ENCODE measurements around the gene PCSK1N. TPM values are rescaled to one million over a fixed set of nuclear protein-coding genes. Genes with fewer than 3 reads are reported as not detected.
"Not testable (repeated sequence)": the region's sequence is repeated elsewhere in the genome, so short reads cannot be mapped to it uniquely, and the experiment has no call there.

PCSK1N gene
- total RNA-seq, 2 experiments from 2014 or later, result 2.7 to 2.8 TPM

- Mint-ChIP-seq H3K27me3 (peaks cover 26% of the 10 kb centered on the region), H3K27ac (no peak overlapping the region), H3K4me1 (ENCODE audit: low read depth) (peaks cover 15% of the 10 kb centered on the region), H3K4me3 (no peak overlapping the region), H3K36me3 (no peaks in the 10 kb centered on the region), H3K9me3 (no peaks in the 10 kb centered on the region)
- CTCF ChIA-PET, result interaction anchor here (0.6 to 0.9 kb wide), 2 partner anchors 64 to 71 kb away, joined by 3 read pairs; partner anchors contain the start of gene TIMM17B
- intact Hi-C loops (cut with micrococcal nuclease), result loop anchor here (10.0 kb wide), 1 partner anchor 211 kb away; the partner anchor contains the start of gene TFE3
- DNase-seq, result no peak
- POLR2A ChIA-PET, result no interaction called here
Measured at GRCh38 chrX:48833542-48834138, 1.8 kb downstream of the PCSK1N start.

- no peak overlapping the region for H3K4me3 Mint-ChIP-seq
- H3K4me1 Mint-ChIP-seq (ENCODE audit: low read depth), result peaks cover 20% of the 10 kb centered on the region
- no peak overlapping the region for H3K27ac Mint-ChIP-seq
- H3K9me3 Mint-ChIP-seq, result no peaks in the 10 kb centered on the region
- intact Hi-C loops (cut with micrococcal nuclease), result loop anchor here (10.0 kb wide), 1 partner anchor 213 kb away; the partner anchor contains the start of gene TFE3
- ChIA-PET POLR2A (no interaction called here), CTCF (no interaction called here)
- peaks cover 1% of the 10 kb centered on the region for H3K36me3 Mint-ChIP-seq
- peaks cover 35% of the 10 kb centered on the region for H3K27me3 Mint-ChIP-seq
- DNase-seq, result no peak
Measured at GRCh38 chrX:48831909-48832291, 3.5 kb downstream of the PCSK1N start.

GRCh38 chrX:48831136-48831908 is 4.1 kb downstream of the PCSK1N start:
- Mint-ChIP-seq H3K4me3 (no peak overlapping the region), H3K27me3 (peaks cover 33% of the 10 kb centered on the region), H3K4me1 (ENCODE audit: low read depth) (peaks cover 19% of the 10 kb centered on the region), H3K36me3 (peaks cover 1% of the 10 kb centered on the region), H3K9me3 (no peaks in the 10 kb centered on the region), H3K27ac (no peak overlapping the region)
- intact Hi-C loops (cut with micrococcal nuclease), result loop anchor here (10.0 kb wide), 1 partner anchor 213 kb away; the partner anchor contains the start of gene TFE3
- POLR2A ChIA-PET, result no interaction called here
- CTCF ChIA-PET, result no interaction called here
- DNase-seq, result no peak

- no peak overlapping the region for H3K27ac Mint-ChIP-seq
- H3K27me3 Mint-ChIP-seq, result peaks cover 32% of the 10 kb centered on the region
Measured at GRCh38 chrX:48829016-48829735, 6.2 kb downstream of the PCSK1N start.

GRCh38 chrX:48827654-48827968 is 7.8 kb downstream of the PCSK1N start:
- Mint-ChIP-seq H3K27me3 (peaks cover 28% of the 10 kb centered on the region), H3K4me3 (no peak overlapping the region), H3K9me3 (no peaks in the 10 kb centered on the region), H3K36me3 (peaks cover 18% of the 10 kb centered on the region), H3K27ac (no peak overlapping the region), H3K4me1 (ENCODE audit: low read depth) (peaks cover 8% of the 10 kb centered on the region)
- CTCF ChIA-PET, result interaction anchor here (0.6 kb wide), 1 partner anchor 64 kb away, joined by 3 read pairs; no protein-coding TSS in a partner anchor
- no peak for DNase-seq
- intact Hi-C loops (cut with micrococcal nuclease), result no loop called here
- POLR2A ChIA-PET, result no interaction called here

More at GRCh38 chrX:48829016-48829735, 6.2 kb downstream of the PCSK1N start:
- ChIA-PET CTCF (interaction anchor here (0.8 kb wide), 1 partner anchor 198 kb away, joined by 3 read pairs; no protein-coding TSS in a partner anchor), POLR2A (no interaction called here)
- intact Hi-C loops (cut with micrococcal nuclease), result no loop called here
- H3K4me3 Mint-ChIP-seq, result no peak overlapping the region
- no peaks in the 10 kb centered on the region for H3K9me3 Mint-ChIP-seq
- H3K36me3 Mint-ChIP-seq, result peaks cover 10% of the 10 kb centered on the region
- no peak for DNase-seq
- peaks cover 13% of the 10 kb centered on the region for H3K4me1 Mint-ChIP-seq (ENCODE audit: low read depth)

GRCh38 chrX:48826876-48827653 is 8.3 kb downstream of the PCSK1N start:
- POLR2A ChIA-PET, result no interaction called here
- H3K36me3 Mint-ChIP-seq, result peaks cover 19% of the 10 kb centered on the region
- no peak for DNase-seq
- H3K4me3 Mint-ChIP-seq, result no peak overlapping the region
- intact Hi-C loops (cut with micrococcal nuclease), result no loop called here
- CTCF ChIA-PET, result interaction anchor here (0.6 kb wide), 1 partner anchor 313 kb away, joined by 3 read pairs; no protein-coding TSS in a partner anchor
- no peaks in the 10 kb centered on the region for H3K9me3 Mint-ChIP-seq
- H3K4me1 Mint-ChIP-seq (ENCODE audit: low read depth), result peaks cover 8% of the 10 kb centered on the region
- peaks cover 24% of the 10 kb centered on the region for H3K27me3 Mint-ChIP-seq
- H3K27ac Mint-ChIP-seq, result no peak overlapping the region

- CTCF ChIA-PET, result interaction anchor here (0.6 kb wide), 1 partner anchor 314 kb away, joined by 3 read pairs; no protein-coding TSS in a partner anchor
- intact Hi-C loops (cut with micrococcal nuclease), result no loop called here
- H3K27ac Mint-ChIP-seq, result no peak within 1 kb of the TSS
Measured at GRCh38 chrX:48826135-48826875, 9.1 kb downstream of the PCSK1N start, which contains the start of gene ERAS. Gene ERAS, plus strand, starts transcription at chrX:48826513. Its CDS starts 2,611 bp downstream, at chrX:48829124.

GRCh38 chrX:48824066-48824465 is 11.3 kb downstream of the PCSK1N start:
- Mint-ChIP-seq H3K27me3 (peaks cover 14% of the 10 kb centered on the region), H3K27ac (no peak overlapping the region), H3K9me3 (no peaks in the 10 kb centered on the region), H3K4me1 (ENCODE audit: low read depth) (peaks cover 8% of the 10 kb centered on the region), H3K4me3 (no peak overlapping the region), H3K36me3 (peaks cover 28% of the 10 kb centered on the region)
- DNase-seq, result no peak
- CTCF ChIA-PET, result interaction anchor here (1.5 kb wide), 1 partner anchor 122 kb away, joined by 3 read pairs; no protein-coding TSS in a partner anchor
- intact Hi-C loops (cut with micrococcal nuclease), result no loop called here
- POLR2A ChIA-PET, result no interaction called here

More at GRCh38 chrX:48826135-48826875, 9.1 kb downstream of the PCSK1N start, which contains the start of gene ERAS:
- H3K36me3 Mint-ChIP-seq, result peaks cover 21% of the 10 kb centered on the region
- peaks cover 8% of the 10 kb centered on the region for H3K4me1 Mint-ChIP-seq (ENCODE audit: low read depth)
- DNase-seq, result peak; percentile 25
- peaks cover 24% of the 10 kb centered on the region for H3K27me3 Mint-ChIP-seq
- no peak within 1 kb of the TSS for H3K4me3 Mint-ChIP-seq
- POLR2A ChIA-PET, result no interaction called here
- H3K9me3 Mint-ChIP-seq, result no peaks in the 10 kb centered on the region

GRCh38 chrX:48823053-48823452 is 12.4 kb downstream of the PCSK1N start:
- no peak overlapping the region for H3K27ac Mint-ChIP-seq
- POLR2A ChIA-PET, result no interaction called here

GRCh38 chrX:48819394-48819793 is 16.0 kb downstream of the PCSK1N start:
- H3K27ac Mint-ChIP-seq; H3K27me3 Mint-ChIP-seq; CTCF ChIA-PET; H3K4me3 Mint-ChIP-seq; H3K4me1 Mint-ChIP-seq (ENCODE audit: low read depth); POLR2A ChIA-PET; H3K9me3 Mint-ChIP-seq; intact Hi-C loops (cut with micrococcal nuclease); DNase-seq: not testable (repeated sequence)
- peaks cover 25% of the 10 kb centered on the region for H3K36me3 Mint-ChIP-seq

More at GRCh38 chrX:48823053-48823452, 12.4 kb downstream of the PCSK1N start:
- DNase-seq, result no peak
- Mint-ChIP-seq H3K4me1 (ENCODE audit: low read depth) (peaks cover 8% of the 10 kb centered on the region), H3K36me3 (peaks cover 34% of the 10 kb centered on the region), H3K4me3 (no peak overlapping the region), H3K9me3 (no peaks in the 10 kb centered on the region), H3K27me3 (peaks cover 9% of the 10 kb centered on the region)
- CTCF ChIA-PET, result no interaction called here
- intact Hi-C loops (cut with micrococcal nuclease), result no loop called here

- H3K27me3 Mint-ChIP-seq, result no peaks in the 10 kb centered on the region
- no peaks in the 10 kb centered on the region for H3K9me3 Mint-ChIP-seq
- CTCF ChIA-PET, result no interaction called here
- peaks cover 21% of the 10 kb centered on the region for H3K36me3 Mint-ChIP-seq
- no peak for DNase-seq
- POLR2A ChIA-PET, result no interaction called here
- no peak overlapping the region for H3K27ac Mint-ChIP-seq
- no peaks in the 10 kb centered on the region for H3K4me1 Mint-ChIP-seq (ENCODE audit: low read depth)
- H3K4me3 Mint-ChIP-seq, result no peak overlapping the region
- intact Hi-C loops (cut with micrococcal nuclease), result no loop called here
Measured at GRCh38 chrX:48818866-48819265, 16.5 kb downstream of the PCSK1N start.

All from activated CD4-positive, alpha-beta memory T cell treated with anti-CD3 and anti-CD28 coated beads for 36 hours (primary cell).